ENCODE data around the gene ADPRH.

ADPRH gene

GRCh38 chr3:119598410-119599098 lies 19.3 kb downstream of the ADPRH start:
- DNase-seq = no peak

DNA sequence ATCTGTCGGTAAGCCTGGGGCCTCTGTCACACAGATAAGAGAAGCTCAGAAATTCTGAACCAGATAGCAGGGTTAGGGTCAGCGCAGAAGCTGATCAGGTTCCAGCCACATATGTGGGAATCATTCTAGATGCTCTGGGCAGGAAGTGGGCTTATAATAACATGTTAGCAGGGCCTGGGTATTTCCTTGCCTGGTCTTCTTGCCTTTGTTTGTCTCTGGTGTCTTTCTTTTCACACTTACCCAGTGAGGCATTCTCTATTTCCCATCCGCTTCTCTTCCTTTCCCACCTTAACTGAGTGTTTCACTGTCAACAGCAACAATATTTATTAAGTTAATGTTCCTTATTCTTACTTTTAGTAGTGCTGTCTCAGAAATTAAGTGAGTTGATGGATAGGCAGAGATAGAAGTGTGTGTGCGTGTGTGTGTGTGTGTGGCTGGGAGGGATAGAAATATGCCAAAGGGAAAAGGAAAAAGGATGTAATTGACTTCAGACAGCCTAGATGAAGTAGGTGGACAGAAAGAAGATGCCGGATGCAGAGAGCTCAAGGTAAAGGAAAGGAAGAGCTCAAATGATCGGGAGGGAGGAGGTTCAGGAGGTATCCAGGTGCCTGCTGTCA lies 20.4 kb downstream of the ADPRH start:
- no peak for DNase-seq

- peak; percentile 37 for DNase-seq
Measured at GRCh38 chr3:119600732-119601131, 21.4 kb downstream of the ADPRH start.

DNA sequence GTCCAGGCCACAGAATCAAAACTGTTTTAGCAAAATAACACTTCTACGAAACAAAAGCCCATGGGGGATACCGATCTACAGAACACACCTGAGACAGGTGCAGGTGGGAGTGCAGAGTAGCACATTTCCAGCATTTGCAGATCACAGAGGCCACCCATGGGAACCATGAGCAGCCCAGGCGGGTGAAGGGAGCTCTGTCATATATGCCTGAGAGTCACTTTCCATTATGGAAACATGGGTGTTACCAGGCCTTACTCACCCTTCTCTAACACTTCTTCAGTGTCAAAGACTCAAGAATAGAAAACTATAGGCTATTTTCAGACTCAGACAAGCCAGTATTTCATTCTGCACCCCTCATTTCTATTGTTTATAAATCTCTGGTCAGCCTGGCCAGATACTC lies 21.9 kb downstream of the ADPRH start:
- peak; percentile 26 for DNase-seq

GRCh38 chr3:119602676-119603075 lies 23.4 kb downstream of the ADPRH start:
- no peak for DNase-seq

DNA sequence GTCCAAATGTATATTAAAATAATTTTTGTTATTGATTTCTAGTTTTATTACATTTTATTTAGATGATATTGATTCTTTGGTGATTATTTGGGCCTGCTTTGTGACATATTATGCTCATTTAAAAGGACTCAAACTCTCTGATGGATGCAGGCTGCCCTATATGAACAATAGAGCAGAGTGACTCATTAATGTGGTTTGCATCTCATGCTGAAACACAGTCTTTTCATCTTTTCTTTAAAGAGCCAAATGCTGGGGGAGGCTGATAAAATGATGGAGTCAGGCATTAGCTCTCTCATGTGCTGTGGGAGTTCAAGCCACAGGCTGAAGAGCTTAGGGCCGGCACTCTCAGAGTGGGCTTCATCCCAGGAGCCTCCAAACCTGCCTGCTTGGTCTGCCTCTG lies 25.6 kb downstream of the ADPRH start:
- DNase-seq = no peak

- DNase-seq = no peak
Measured at GRCh38 chr3:119608405-119609000, 29.2 kb downstream of the ADPRH start.

- DNase-seq = no peak
Measured at GRCh38 chr3:119609301-119609700, 30.0 kb downstream of the ADPRH start.

DNA sequence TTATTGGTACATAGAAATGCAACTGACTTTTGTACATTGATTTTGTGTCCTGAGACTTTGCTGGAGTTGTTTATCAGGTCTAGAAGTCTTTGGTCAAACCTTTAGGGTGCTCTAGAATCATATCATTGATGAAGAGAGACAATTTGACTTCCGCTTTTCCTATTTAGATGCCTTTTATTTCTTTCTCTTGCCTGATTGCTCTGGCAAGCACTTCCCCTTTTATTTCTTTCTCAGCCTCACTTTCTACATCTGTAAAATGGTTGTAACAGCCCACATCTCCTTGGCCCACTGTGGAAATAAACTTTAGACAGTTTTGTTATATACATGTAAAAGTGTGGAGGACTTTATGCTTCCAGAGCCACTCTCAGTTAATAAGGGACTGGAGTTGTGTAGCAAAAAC lies 32.4 kb downstream of the ADPRH start:
- no peak for DNase-seq

DNA sequence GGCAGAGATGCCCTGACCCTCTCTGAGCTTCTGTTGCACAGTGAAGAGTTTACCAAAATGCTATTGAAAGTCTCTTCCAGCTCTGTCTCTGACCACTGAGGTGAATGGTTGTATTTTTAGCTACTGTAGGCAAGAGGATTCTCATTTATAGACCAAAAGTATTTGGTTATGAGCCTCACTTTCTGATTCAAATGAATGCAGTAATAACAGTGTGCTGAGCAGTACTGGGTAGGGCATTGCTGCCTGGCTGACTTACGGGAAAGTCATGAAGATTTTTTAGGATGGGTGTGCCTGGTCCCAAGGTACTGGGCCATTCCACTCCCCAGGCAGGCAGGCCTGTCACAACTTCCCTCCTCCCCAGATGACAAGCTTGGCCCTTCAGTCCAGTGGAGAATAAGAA lies 33.9 kb downstream of the ADPRH start:
- no peak for DNase-seq

GRCh38 chr3:119613872-119614271 lies 34.6 kb downstream of the ADPRH start:
- no peak for DNase-seq

- DNase-seq = no peak
Measured at GRCh38 chr3:119616056-119616455, 36.8 kb downstream of the ADPRH start.

DNA sequence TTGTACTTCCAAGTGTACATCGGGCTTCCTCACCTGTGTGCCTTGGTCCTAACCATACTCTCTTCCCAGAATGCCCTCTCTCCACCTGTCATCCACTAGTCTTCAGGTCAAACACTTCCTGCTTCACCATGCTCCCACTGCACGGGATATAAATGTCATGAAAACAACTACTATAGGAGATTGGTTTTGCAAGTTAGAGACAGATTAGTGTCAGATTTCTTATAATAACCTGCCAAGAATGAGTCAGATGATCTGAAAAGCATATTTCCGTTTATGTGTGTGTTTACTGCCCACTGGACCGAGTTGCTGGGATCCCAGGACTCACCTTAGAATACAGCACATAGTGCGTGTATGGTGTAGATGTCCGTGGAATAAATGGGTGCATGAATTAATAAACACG lies 39.8 kb downstream of the ADPRH start:
- DNase-seq = no peak

DNA sequence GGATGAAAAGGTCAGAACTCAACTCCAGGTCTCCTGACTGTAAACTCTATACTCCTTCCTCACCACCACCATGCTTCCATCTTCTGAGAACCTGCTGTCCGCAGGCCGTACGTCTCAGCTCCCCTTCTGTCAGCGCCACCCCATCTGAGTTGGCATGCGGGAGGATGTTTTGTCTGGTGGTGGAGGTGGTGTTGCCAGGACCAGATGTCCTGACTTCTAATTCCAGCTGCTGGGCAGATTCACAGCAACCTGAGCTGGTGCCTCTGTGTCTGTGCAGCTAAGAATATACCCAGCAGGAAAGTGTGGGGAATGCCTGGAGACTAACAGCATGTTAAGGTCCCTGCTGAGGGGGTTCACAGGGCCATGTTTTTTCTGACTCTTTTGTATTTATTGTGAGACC lies 41.6 kb downstream of the ADPRH start:
- no peak for DNase-seq

GRCh38 chr3:119624002-119624720 lies 44.9 kb downstream of the ADPRH start:
- DNase-seq = no peak

DNA sequence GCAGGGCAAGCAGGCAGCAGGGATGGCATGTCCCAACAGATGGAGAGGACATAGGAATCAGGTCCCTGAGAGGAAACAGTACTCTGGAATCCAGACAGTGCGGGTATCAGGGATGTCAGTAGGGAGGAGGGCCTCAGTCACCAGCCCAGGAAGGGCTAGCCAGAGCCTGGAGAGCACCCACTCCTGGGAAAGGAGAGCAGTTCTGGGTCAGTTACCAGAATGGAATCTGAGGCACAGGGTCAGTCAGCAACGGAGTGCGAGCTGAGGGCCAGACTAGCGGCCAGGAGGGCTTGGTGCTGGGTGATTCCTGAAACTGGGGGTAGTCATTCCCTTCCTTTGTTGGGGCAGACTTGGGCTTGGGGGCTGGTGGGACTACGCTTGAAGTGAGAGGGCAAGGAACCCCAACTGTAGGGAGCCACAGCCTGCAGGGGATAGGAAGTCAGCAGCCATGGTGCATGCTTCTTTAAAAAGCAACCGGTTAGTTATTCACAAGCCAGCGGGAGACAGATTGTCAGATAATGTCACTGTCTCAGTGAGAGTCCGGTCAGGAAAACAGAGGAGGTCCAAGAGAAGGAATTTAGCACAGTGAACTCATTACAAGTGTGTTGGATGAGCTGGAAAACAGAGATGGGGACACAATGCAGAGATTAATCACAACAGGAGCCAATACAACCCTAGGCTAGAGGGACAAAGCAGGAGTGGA lies 46.3 kb downstream of the ADPRH start:
- DNase-seq = no peak

GRCh38 chr3:119626196-119626595 lies 46.9 kb downstream of the ADPRH start:
- DNase-seq = no peak

- no peak for DNase-seq
Measured at GRCh38 chr3:119627461-119627860, 48.2 kb downstream of the ADPRH start.

DNA sequence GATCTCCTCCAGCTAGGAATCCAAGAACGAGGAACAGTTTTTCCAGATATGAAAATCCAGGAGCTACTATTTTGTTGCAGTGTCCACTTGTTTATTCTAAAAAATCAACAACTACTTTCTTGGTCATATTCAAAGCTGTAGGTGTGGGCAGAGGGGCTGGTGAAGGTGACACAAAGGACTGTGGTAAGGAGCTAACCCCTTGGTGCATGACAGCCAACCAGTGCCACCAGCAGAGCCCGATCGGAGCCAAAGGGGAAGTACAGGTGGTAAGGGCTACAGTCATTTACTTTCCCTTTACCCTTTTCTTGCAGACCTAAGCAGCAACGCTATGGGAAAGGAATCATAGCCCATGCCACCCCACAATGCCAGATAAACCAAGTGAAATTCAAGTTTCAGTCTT lies 49.1 kb downstream of the ADPRH start:
- DNase-seq = peak; percentile 52

DNA sequence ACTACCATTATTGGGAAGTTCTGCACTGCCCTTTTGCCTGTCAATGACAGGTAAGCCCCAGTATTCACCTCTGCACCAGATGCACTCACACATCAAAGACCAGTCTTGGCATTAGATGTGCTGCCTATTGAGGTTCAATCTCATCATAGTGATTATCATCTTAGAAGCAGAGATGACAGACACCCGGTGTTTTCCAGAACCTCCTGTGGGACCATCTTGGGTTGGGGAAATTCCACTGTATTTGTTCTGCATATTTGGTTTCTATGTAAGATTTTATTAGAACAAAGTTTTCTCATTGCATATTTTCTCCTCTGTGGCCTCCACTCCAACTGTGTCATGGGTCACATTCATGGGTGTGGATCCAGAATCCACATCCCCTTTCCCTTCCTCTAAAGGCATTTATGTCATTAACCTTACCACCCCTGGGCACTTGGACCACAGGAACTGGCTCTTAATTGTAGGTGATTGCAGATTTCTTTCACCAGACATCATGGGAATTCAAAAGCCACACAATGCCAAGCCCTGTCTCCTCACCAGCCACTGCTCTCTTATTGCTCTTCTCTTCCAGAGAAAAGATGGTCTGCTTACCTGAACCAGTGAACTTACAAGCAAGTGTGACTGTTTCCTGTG lies 49.6 kb downstream of the ADPRH start:
- DNase-seq = no peak

DNA sequence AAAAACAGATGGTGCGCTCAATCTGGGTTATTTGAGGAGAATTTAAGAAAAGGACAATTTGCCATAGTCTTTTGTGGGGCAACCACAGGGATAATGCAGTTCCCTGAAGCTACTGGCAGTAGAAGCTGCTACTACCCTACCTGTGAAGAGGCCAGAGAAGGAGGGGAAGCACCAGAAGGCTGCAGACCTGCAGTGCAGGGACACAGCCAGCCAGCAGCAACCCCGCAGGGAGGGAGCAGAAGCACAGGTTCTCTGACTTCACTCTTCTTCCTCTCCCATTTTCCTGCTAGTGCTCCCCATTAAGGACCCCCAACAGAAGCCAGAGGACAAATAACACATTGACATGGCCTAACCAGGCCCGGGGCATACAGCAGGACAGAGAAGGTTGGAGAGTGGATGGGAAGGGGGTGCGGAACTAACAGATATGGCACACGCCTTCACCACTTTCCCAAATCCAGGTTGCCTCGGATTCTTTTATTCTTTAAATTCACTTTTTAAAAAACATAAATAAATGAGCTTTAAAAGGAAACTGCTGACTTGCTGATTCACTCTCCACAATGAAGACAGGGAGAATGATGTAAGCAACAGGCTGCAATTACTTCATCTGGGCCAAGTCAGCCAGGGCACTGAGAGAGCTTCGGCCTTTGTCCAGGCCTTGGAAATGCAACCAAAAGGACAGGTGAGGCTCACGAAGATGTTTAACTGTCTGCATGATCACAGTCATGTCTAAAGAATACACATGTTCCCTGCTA lies 51.0 kb downstream of the ADPRH start:
- DNase-seq = no peak

DNA sequence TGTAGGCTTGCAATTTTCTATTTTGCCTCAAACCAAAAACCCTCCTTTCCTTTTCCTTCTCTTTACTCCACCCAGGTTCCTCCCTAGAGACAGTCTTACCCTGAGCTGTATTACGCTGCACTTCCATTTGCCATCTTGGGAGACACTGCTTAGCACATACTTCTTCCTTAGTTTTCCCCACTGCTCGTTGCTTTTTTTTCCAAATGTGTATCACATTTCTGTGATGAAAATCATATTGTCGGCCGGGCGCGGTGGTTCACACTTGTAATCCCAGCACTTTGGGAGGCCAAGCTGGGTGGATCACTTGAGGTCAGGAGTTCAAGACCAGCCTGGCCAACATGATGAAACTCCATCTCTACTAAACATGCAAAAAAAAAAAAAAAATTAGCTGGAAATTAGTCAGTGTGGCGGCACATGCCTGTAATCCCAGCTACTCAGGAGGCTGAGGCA lies 51.6 kb downstream of the ADPRH start:
- no peak for DNase-seq

Measured in stimulated activated CD4-positive, alpha-beta T cell treated with anti-CD3 and anti-CD28 coated beads, Interleukin-1b, Interleukin-23, amount 100 ng/mL, for 48 hours (primary cell).